WTC11 (cell line): ENCODE data around the gene PTPRT. TPM values are rescaled to one million over a fixed set of nuclear protein-coding genes. Genes with fewer than 3 reads are reported as not detected.

Experiments used
- ATAC-seq: fragments of 200-7000 bp; cut with Tn5 transposase; 2 replicates; pipeline ENCODE4 v1.10.0; 2021; ENCODE audit warnings: mild to moderate bottlenecking, moderate library complexity
- CTCF ChIA-PET: fragments of 300-600 bp; sonication (Branson Sonifier 250); formaldehyde crosslinking; loops from one replicate; lab custom pipeline; 2021; ENCODE audit warnings: antibody characterized with exemption; lab: Charles Lee
- POLR2A ChIA-PET: fragments of 350-600 bp; sonication (Branson Sonifier 250); formaldehyde crosslinking; loops from one replicate; lab custom pipeline; 2021; ENCODE audit warnings: antibody characterized with exemption; lab: Charles Lee
- DNase-seq: peaks from one replicate; pipeline ENCODE4 v3.0.0; 2021; ENCODE audit warnings: low spot score
- H3K27ac Mint-ChIP-seq: 2 replicates; pipeline ENCODE4 v1.8.0; 2021; ENCODE audit warnings: mixed read lengths
- H3K27me3 Mint-ChIP-seq: 2 replicates; pipeline ENCODE4 v1.8.0; 2021; ENCODE audit warnings: low read depth, mild to moderate bottlenecking, moderate library complexity, mixed read lengths
- H3K36me3 Mint-ChIP-seq: 2 replicates; pipeline ENCODE4 v1.8.0; 2021; ENCODE audit warnings: mixed read lengths
- H3K4me1 Mint-ChIP-seq: 2 replicates; pipeline ENCODE4 v1.8.0; 2022; ENCODE audit warnings: mixed read lengths
- H3K4me3 Mint-ChIP-seq: 2 replicates; pipeline ENCODE4 v1.8.0; 2021; ENCODE audit warnings: mild to moderate bottlenecking, moderate library complexity, mixed read lengths
- H3K9me3 Mint-ChIP-seq: 2 replicates; pipeline ENCODE4 v1.8.0; 2021; ENCODE audit warnings: mixed read lengths
- ATF1 ChIP-seq: sonication (generic); formaldehyde crosslinking; IDR thresholded peaks from 2 replicates; pipeline ENCODE4 v1.8.1; 2023; ENCODE audit warnings: mild to moderate bottlenecking, moderate library complexity, missing genetic modification reagents
- CBFB ChIP-seq: sonication (generic); formaldehyde crosslinking; IDR thresholded peaks from 2 replicates; pipeline ENCODE4 v1.8.1; 2022; ENCODE audit warnings: mild to moderate bottlenecking, low read depth, missing genetic modification reagents
- CREM ChIP-seq: sonication (generic); formaldehyde crosslinking; IDR thresholded peaks from 2 replicates; pipeline ENCODE4 v1.8.1; 2022; ENCODE audit warnings: mild to moderate bottlenecking, missing genetic modification reagents, moderate library complexity
- CTCF ChIP-seq: fragments of 200-600 bp; IDR thresholded peaks from 2 replicates; pipeline ENCODE4 v1.8.0; 2022; ENCODE audit warnings: antibody characterized with exemption
- E2F5 ChIP-seq: sonication (generic); formaldehyde crosslinking; IDR thresholded peaks from 2 replicates; pipeline ENCODE4 v1.8.1; 2022; ENCODE audit warnings: mild to moderate bottlenecking, moderate library complexity, missing genetic modification reagents
- ESRRA ChIP-seq: sonication (generic); formaldehyde crosslinking; IDR thresholded peaks from 2 replicates; pipeline ENCODE4 v1.8.1; 2022; ENCODE audit warnings: mild to moderate bottlenecking, missing genetic modification reagents, borderline replicate concordance
- GABPB1 ChIP-seq: sonication (generic); formaldehyde crosslinking; IDR thresholded peaks from 2 replicates; pipeline ENCODE4 v1.8.1; 2023; ENCODE audit warnings: mild to moderate bottlenecking, missing genetic modification reagents
- IRF1 ChIP-seq: sonication (generic); formaldehyde crosslinking; IDR thresholded peaks from 2 replicates; pipeline ENCODE4 v1.8.0; 2023; ENCODE audit warnings: missing genetic modification reagents
- JAZF1 ChIP-seq: fragments of 250-450 bp; sonication (Bioruptor Pico); IDR thresholded peaks from 2 replicates; pipeline ENCODE4 v1.9.0; 2021; ENCODE audit warnings: moderate library complexity, mild to moderate bottlenecking, inconsistent platforms
- JUN ChIP-seq: sonication (generic); formaldehyde crosslinking; IDR thresholded peaks from 2 replicates; pipeline ENCODE4 v1.8.0; 2023; ENCODE audit warnings: mild to moderate bottlenecking, missing genetic modification reagents
- MAX ChIP-seq: sonication (generic); formaldehyde crosslinking; IDR thresholded peaks from 2 replicates; pipeline ENCODE4 v1.8.0; 2022; ENCODE audit warnings: mild to moderate bottlenecking, missing genetic modification reagents
- RORB ChIP-seq: fragments of 250-450 bp; sonication (Bioruptor Pico); IDR thresholded peaks from 2 replicates; pipeline ENCODE4 v1.9.0; 2021; ENCODE audit warnings: mild to moderate bottlenecking
- SMAD4 ChIP-seq: sonication (generic); formaldehyde crosslinking; IDR thresholded peaks from 2 replicates; pipeline ENCODE4 v1.8.0; 2022; ENCODE audit warnings: mild to moderate bottlenecking, missing genetic modification reagents
- SOX15 ChIP-seq: fragments of 250-450 bp; sonication (Bioruptor Pico); IDR thresholded peaks from 2 replicates; pipeline ENCODE4 v1.9.0; 2021; ENCODE audit warnings: mild to moderate bottlenecking
- SP1 ChIP-seq: sonication (generic); formaldehyde crosslinking; conservative IDR thresholded peaks from 2 replicates; pipeline ENCODE4 v1.8.1; 2022; ENCODE audit warnings: missing genetic modification reagents
- TEAD4 ChIP-seq: sonication (generic); formaldehyde crosslinking; IDR thresholded peaks from 2 replicates; pipeline ENCODE4 v1.8.0; 2022; ENCODE audit warnings: mild to moderate bottlenecking, missing genetic modification reagents
- TP53 ChIP-seq: sonication (generic); formaldehyde crosslinking; IDR thresholded peaks from 2 replicates; pipeline ENCODE4 v1.8.1; 2023; ENCODE audit warnings: mild to moderate bottlenecking, missing genetic modification reagents
- USF2 ChIP-seq: sonication (generic); formaldehyde crosslinking; IDR thresholded peaks from 2 replicates; pipeline ENCODE4 v1.8.1; 2023; ENCODE audit warnings: mild to moderate bottlenecking, missing genetic modification reagents, moderate library complexity
- ZBTB21 ChIP-seq: sonication (generic); formaldehyde crosslinking; IDR thresholded peaks from 2 replicates; pipeline ENCODE4 v1.8.1; 2023; ENCODE audit warnings: mild to moderate bottlenecking, missing genetic modification reagents, borderline replicate concordance
- ZMAT4 ChIP-seq: fragments of 250-450 bp; sonication (Bioruptor Pico); IDR thresholded peaks from 2 replicates; pipeline ENCODE4 v1.9.0; 2021; ENCODE audit warnings: mild to moderate bottlenecking
- ZNF138 ChIP-seq: sonication (generic); formaldehyde crosslinking; conservative IDR thresholded peaks from 2 replicates; pipeline ENCODE4 v1.8.1; 2022; ENCODE audit warnings: mild to moderate bottlenecking, moderate library complexity, missing genetic modification reagents
- ZNF219 ChIP-seq: sonication (generic); formaldehyde crosslinking; IDR thresholded peaks from 2 replicates; pipeline ENCODE4 v1.8.0; 2023; ENCODE audit warnings: missing genetic modification reagents, mild to moderate bottlenecking, borderline replicate concordance
- ZNF263 ChIP-seq: sonication (generic); formaldehyde crosslinking; IDR thresholded peaks from 2 replicates; pipeline ENCODE4 v1.8.1; 2022; ENCODE audit warnings: low read depth, mild to moderate bottlenecking, moderate library complexity, missing genetic modification reagents
- ZNF396 ChIP-seq: fragments of 250-450 bp; sonication (Bioruptor Pico); IDR thresholded peaks from 2 replicates; pipeline ENCODE4 v1.8.0; 2021; ENCODE audit warnings: mild to moderate bottlenecking, moderate library complexity, borderline replicate concordance
- ZNF416 ChIP-seq: fragments of 250-450 bp; sonication (Bioruptor Pico); IDR thresholded peaks from 2 replicates; pipeline ENCODE4 v1.9.0; 2021; ENCODE audit warnings: mild to moderate bottlenecking, inconsistent platforms
- ZNF423 ChIP-seq: fragments of 250-450 bp; sonication (Bioruptor Pico); IDR thresholded peaks from 2 replicates; pipeline ENCODE4 v2.1.2; 2022; ENCODE audit warnings: mild to moderate bottlenecking, moderate library complexity
- ZSCAN18 ChIP-seq: fragments of 250-450 bp; sonication (Bioruptor Pico); IDR thresholded peaks from 2 replicates; pipeline ENCODE4 v2.1.2; 2022; ENCODE audit warnings: mild to moderate bottlenecking, moderate library complexity
- total RNA-seq: library from RNA; stranded (reverse); gene quantifications from 3 replicates; pipeline ENCODE4 v1.2.3, GENCODE V29; 2021
- TF ChIP-seq, protein P1 (sequence below): fragments of 250-450 bp; sonication (Bioruptor Pico); IDR thresholded peaks from 2 replicates; pipeline ENCODE4 v1.8.0; 2021; ENCODE audit warnings: mild to moderate bottlenecking
- TF ChIP-seq, protein P2 (sequence below): sonication (generic); formaldehyde crosslinking; IDR thresholded peaks from 2 replicates; pipeline ENCODE4 v1.8.0; 2022; ENCODE audit warnings: mild to moderate bottlenecking, missing genetic modification reagents

The PTPRT gene
- total RNA-seq, 1 experiment from 2014 or later = 1.1 TPM

DNA sequence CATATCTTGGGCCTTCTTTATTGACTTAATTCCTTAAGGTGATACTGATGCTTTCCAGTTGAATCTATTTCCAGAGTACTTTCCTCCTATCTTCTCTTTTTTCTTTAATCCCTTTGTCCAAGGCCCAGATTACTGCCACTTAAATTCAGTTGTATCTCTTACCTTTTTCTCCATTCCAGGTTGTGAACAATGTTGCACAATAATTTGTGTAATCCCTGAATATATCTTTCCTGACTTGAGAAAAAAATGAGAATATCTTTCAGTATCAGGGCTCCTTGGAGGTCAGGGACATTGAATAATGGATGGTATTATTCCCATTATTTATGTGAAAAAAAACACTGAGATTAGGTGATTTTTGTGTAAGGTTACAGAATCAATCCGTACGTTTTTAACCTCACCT, 683.3 kb downstream of the PTPRT start:
- no peaks in the 10 kb centered on the region for H3K27me3 Mint-ChIP-seq
- no peak overlapping the region for H3K4me3 Mint-ChIP-seq
- DNase-seq (no peak), ATAC-seq (no peak)
- POLR2A ChIA-PET = no interaction called here
- H3K4me1 Mint-ChIP-seq = peaks cover 3% of the 10 kb centered on the region; the same call in 1 of the 2 replicates
- TF ChIP-seq TP53 (CRISPR knock-in tag) (no peak), ZNF219 (CRISPR knock-in tag) (no peak), ZNF423 (CRISPR knock-in tag) (no peak), ZBTB21 (CRISPR knock-in tag) (no peak), RORB (CRISPR knock-in tag) (no peak), ZNF263 (CRISPR knock-in tag) (no peak), SP1 (CRISPR knock-in tag) (no peak), IRF1 (no peak), ESRRA (CRISPR knock-in tag) (no peak), ZSCAN18 (CRISPR knock-in tag) (no peak), SOX15 (CRISPR knock-in tag) (no peak), TEAD4 (CRISPR knock-in tag) (no peak), MAX (no peak), ZNF138 (CRISPR knock-in tag) (no peak), ZNF396 (no peak), ATF1 (CRISPR knock-in tag) (no peak), JUN (no peak), CREM (CRISPR knock-in tag) (no peak)
- TF ChIP-seq, protein P1, sequence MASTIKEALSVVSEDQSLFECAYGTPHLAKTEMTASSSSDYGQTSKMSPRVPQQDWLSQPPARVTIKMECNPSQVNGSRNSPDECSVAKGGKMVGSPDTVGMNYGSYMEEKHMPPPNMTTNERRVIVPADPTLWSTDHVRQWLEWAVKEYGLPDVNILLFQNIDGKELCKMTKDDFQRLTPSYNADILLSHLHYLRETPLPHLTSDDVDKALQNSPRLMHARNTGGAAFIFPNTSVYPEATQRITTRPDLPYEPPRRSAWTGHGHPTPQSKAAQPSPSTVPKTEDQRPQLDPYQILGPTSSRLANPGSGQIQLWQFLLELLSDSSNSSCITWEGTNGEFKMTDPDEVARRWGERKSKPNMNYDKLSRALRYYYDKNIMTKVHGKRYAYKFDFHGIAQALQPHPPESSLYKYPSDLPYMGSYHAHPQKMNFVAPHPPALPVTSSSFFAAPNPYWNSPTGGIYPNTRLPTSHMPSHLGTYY (CRISPR knock-in tag) = no peak
- TF ChIP-seq, all 79 proteins: peak for 0
- H3K27ac Mint-ChIP-seq = no peak overlapping the region
- CTCF ChIA-PET = no interaction called here
- peaks cover 11% of the 10 kb centered on the region for H3K9me3 Mint-ChIP-seq
- peaks cover 2% of the 10 kb centered on the region; the same call in 1 of the 2 replicates for H3K36me3 Mint-ChIP-seq

- no peaks in the 10 kb centered on the region for H3K27me3 Mint-ChIP-seq
- CTCF ChIA-PET = interaction anchor here (0.5 kb wide), 1 partner anchor 433 kb away, joined by 4 read pairs; no protein-coding TSS in a partner anchor
- H3K36me3 Mint-ChIP-seq = peaks cover 2% of the 10 kb centered on the region; the same call in 1 of the 2 replicates
- DNase-seq (no peak), ATAC-seq (no peak)
- no peak overlapping the region for H3K27ac Mint-ChIP-seq
- POLR2A ChIA-PET = no interaction called here
- no peak overlapping the region for H3K4me3 Mint-ChIP-seq
- no peaks in the 10 kb centered on the region for H3K4me1 Mint-ChIP-seq
- TF ChIP-seq E2F5 (no peak), ZBTB21 (CRISPR knock-in tag) (no peak), USF2 (CRISPR knock-in tag) (no peak), GABPB1 (CRISPR knock-in tag) (no peak), ZMAT4 (no peak), JAZF1 (no peak), ZNF416 (CRISPR knock-in tag) (no peak), SMAD4 (CRISPR knock-in tag) (no peak), CTCF (no peak), CBFB (CRISPR knock-in tag) (no peak), MAX (no peak), SOX15 (CRISPR knock-in tag) (no peak)
- TF ChIP-seq, protein P2, sequence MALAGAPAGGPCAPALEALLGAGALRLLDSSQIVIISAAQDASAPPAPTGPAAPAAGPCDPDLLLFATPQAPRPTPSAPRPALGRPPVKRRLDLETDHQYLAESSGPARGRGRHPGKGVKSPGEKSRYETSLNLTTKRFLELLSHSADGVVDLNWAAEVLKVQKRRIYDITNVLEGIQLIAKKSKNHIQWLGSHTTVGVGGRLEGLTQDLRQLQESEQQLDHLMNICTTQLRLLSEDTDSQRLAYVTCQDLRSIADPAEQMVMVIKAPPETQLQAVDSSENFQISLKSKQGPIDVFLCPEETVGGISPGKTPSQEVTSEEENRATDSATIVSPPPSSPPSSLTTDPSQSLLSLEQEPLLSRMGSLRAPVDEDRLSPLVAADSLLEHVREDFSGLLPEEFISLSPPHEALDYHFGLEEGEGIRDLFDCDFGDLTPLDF (CRISPR knock-in tag) = no peak
- peaks cover 11% of the 10 kb centered on the region for H3K9me3 Mint-ChIP-seq
Observed at GRCh38 chr20:42502591-42502990, 687.1 kb downstream of the PTPRT start.
